MM.1S (cell line): Measurements from ENCODE around the gene KCNJ1.
A peak's percentile ranks its signal among the peaks of the same experiment; 100 is the strongest.

Source experiments
- DNase-seq: peaks from one replicate; pipeline ENCODE4 v3.0.0-alpha.2; 2015
- H2AFZ ChIP-seq: fragments of 300-600 bp; sonication (generic); 2 replicates; pipeline ENCODE4 v1.6.0; 2016; ENCODE audit warnings: antibody characterized with exemption, low read length
- H3F3A ChIP-seq: fragments of 300-600 bp; sonication (generic); 2 replicates; pipeline ENCODE4 v1.6.1; 2016; ENCODE audit warnings: mild to moderate bottlenecking, antibody characterized with exemption, low read length, moderate library complexity, mixed read lengths; ENCODE audit not compliant: insufficient read depth
- H3K27ac ChIP-seq: fragments of 300-600 bp; sonication (generic); 2 replicates; pipeline ENCODE4 v1.5.1; 2016; ENCODE audit warnings: mild to moderate bottlenecking, low read length
- H3K27me3 ChIP-seq: fragments of 300-600 bp; sonication (generic); replicated peaks from 2 replicates; pipeline ENCODE4 v1.6.0; 2016; ENCODE audit warnings: low read length; ENCODE audit not compliant: insufficient read depth
- H3K36me3 ChIP-seq: fragments of 300-600 bp; sonication (generic); replicated peaks from 2 replicates; pipeline ENCODE4 v1.6.1; 2016; ENCODE audit warnings: mild to moderate bottlenecking, low read length, mixed read lengths; ENCODE audit not compliant: insufficient read depth
- H3K4me1 ChIP-seq: fragments of 300-600 bp; sonication (generic); 2 replicates; pipeline ENCODE4 v1.6.1; 2016; ENCODE audit warnings: low read length, mixed read lengths
- H3K4me2 ChIP-seq: fragments of 300-600 bp; sonication (generic); 2 replicates; pipeline ENCODE4 v1.6.0; 2016; ENCODE audit warnings: low read depth, low read length
- H3K4me3 ChIP-seq: fragments of 300-600 bp; sonication (generic); 2 replicates; pipeline ENCODE4 v1.5.1; 2016; ENCODE audit warnings: low read length, mixed read lengths
- H3K79me2 ChIP-seq: fragments of 300-600 bp; sonication (generic); 2 replicates; pipeline ENCODE4 v1.6.1; 2016; ENCODE audit warnings: mixed run types, low read length, mixed read lengths
- H3K9ac ChIP-seq: fragments of 300-600 bp; sonication (generic); 2 replicates; pipeline ENCODE4 v1.6.1; 2016; ENCODE audit warnings: low read length, mixed read lengths
- H3K9me2 ChIP-seq: fragments of 300-600 bp; sonication (generic); replicated peaks from 2 replicates; pipeline ENCODE4 v1.6.1; 2016; ENCODE audit warnings: mild to moderate bottlenecking, low read length, mixed read lengths; ENCODE audit not compliant: insufficient read depth
- H3K9me3 ChIP-seq: fragments of 300-600 bp; sonication (generic); replicated peaks from 2 replicates; pipeline ENCODE4 v1.6.1; 2016; ENCODE audit warnings: mild to moderate bottlenecking, low read length, mixed read lengths; ENCODE audit not compliant: insufficient read depth
- H4K20me1 ChIP-seq: fragments of 300-600 bp; sonication (generic); 2 replicates; pipeline ENCODE4 v1.6.1; 2016; ENCODE audit warnings: mild to moderate bottlenecking, low read length, moderate library complexity, mixed read lengths; ENCODE audit not compliant: insufficient read depth
- EZH2 ChIP-seq: fragments of 300-600 bp; sonication (generic); optimal IDR thresholded peaks from 2 replicates; pipeline ENCODE3; 2017; ENCODE audit warnings: low read depth, mild to moderate bottlenecking, antibody characterized with exemption, low read length, mixed read lengths
- EZH2phosphoT487 ChIP-seq: fragments of 300-600 bp; sonication (generic); IDR thresholded peaks from 2 replicates; pipeline ENCODE4 v1.6.1; 2018; ENCODE audit warnings: antibody characterized with exemption, low read length
- TF ChIP-seq, protein P1 (sequence below): fragments of 300-600 bp; sonication (generic); IDR thresholded peaks from 2 replicates; pipeline ENCODE4 v1.5.1; 2016; ENCODE audit warnings: antibody characterized with exemption, low read length, mixed read lengths

KCNJ1 gene

GRCh38 chr11:128906185-128907050 is 39.3 kb upstream of the KCNJ1 start:
- no peaks in the 10 kb centered on the region for H3F3A ChIP-seq
- H3K27ac ChIP-seq, result no peak overlapping the region
- no peaks in the 10 kb centered on the region for H3K36me3 ChIP-seq
- TF ChIP-seq EZH2phosphoT487, result no peak
- no peak for TF ChIP-seq EZH2
- TF ChIP-seq, protein P1, sequence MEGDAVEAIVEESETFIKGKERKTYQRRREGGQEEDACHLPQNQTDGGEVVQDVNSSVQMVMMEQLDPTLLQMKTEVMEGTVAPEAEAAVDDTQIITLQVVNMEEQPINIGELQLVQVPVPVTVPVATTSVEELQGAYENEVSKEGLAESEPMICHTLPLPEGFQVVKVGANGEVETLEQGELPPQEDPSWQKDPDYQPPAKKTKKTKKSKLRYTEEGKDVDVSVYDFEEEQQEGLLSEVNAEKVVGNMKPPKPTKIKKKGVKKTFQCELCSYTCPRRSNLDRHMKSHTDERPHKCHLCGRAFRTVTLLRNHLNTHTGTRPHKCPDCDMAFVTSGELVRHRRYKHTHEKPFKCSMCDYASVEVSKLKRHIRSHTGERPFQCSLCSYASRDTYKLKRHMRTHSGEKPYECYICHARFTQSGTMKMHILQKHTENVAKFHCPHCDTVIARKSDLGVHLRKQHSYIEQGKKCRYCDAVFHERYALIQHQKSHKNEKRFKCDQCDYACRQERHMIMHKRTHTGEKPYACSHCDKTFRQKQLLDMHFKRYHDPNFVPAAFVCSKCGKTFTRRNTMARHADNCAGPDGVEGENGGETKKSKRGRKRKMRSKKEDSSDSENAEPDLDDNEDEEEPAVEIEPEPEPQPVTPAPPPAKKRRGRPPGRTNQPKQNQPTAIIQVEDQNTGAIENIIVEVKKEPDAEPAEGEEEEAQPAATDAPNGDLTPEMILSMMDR, result no peak
- H3K9me2 ChIP-seq, result no peaks in the 10 kb centered on the region
- no peaks in the 10 kb centered on the region for H3K4me1 ChIP-seq
- peak overlapping the region; percentile 54 for H3K4me3 ChIP-seq
- H3K4me2 ChIP-seq, result peak overlapping the region; percentile 86
- no peak for DNase-seq
- H2AFZ ChIP-seq, result 0 out of 2 replicates have a peak overlapping the region, but pooled peaks have one; percentile 21
- no peak overlapping the region for H3K9ac ChIP-seq
- H3K9me3 ChIP-seq, result no peaks in the 10 kb centered on the region
- H4K20me1 ChIP-seq, result no peaks in the 10 kb centered on the region
- H3K27me3 ChIP-seq, result no peaks in the 10 kb centered on the region; the same call in 1 of the 2 replicates
- no peaks in the 10 kb centered on the region for H3K79me2 ChIP-seq

GRCh38 chr11:128905345-128906184 is 38.5 kb upstream of the KCNJ1 start:
- H3K9me3 ChIP-seq, result no peaks in the 10 kb centered on the region
- no peaks in the 10 kb centered on the region for H3K4me1 ChIP-seq
- no peak overlapping the region for H3K27ac ChIP-seq
- peak; percentile 49 for DNase-seq
- peak overlapping the region; percentile 86 for H3K4me2 ChIP-seq
- H3K4me3 ChIP-seq, result peak overlapping the region; percentile 54
- no peaks in the 10 kb centered on the region for H3K9me2 ChIP-seq
- no peak for TF ChIP-seq EZH2phosphoT487
- TF ChIP-seq EZH2, result no peak
- TF ChIP-seq, protein P1, result peak; percentile 52
- no peak overlapping the region for H3K9ac ChIP-seq
- no peaks in the 10 kb centered on the region for H3K36me3 ChIP-seq
- H4K20me1 ChIP-seq, result no peaks in the 10 kb centered on the region
- H2AFZ ChIP-seq, result peak overlapping the region; percentile 63; the same call in 1 of the 2 replicates
- no peaks in the 10 kb centered on the region for H3K79me2 ChIP-seq
- no peaks in the 10 kb centered on the region for H3F3A ChIP-seq
- no peaks in the 10 kb centered on the region; the same call in 1 of the 2 replicates for H3K27me3 ChIP-seq

- Histone ChIP-seq H3K27me3 (no peaks in the 10 kb centered on the region; the same call in 1 of the 2 replicates), H3K9me3 (no peaks in the 10 kb centered on the region), H3K9me2 (no peaks in the 10 kb centered on the region), H3K9ac (no peak overlapping the region), H3K36me3 (no peaks in the 10 kb centered on the region), H3K4me2 (no peak overlapping the region), H3K27ac (no peak overlapping the region), H3K79me2 (no peaks in the 10 kb centered on the region), H3K4me3 (no peak overlapping the region), H2AFZ (no peak overlapping the region), H3K4me1 (no peaks in the 10 kb centered on the region), H3F3A (no peaks in the 10 kb centered on the region), H4K20me1 (no peaks in the 10 kb centered on the region)
- no peak for DNase-seq
- TF ChIP-seq EZH2phosphoT487 (no peak), EZH2 (no peak)
- TF ChIP-seq, protein P1, result no peak
Measured at GRCh38 chr11:128904656-128905344, 37.7 kb upstream of the KCNJ1 start.
